Activated T-helper 1 cell treated with anti-CD3 and anti-CD28 coated beads, Interleukin-12 subunit alpha, Interleukin-12 subunit beta, Interleukin-2, Interleukin-4 antibody, amounts not matched to agents 30 ng/mL and 10 ng/mL and 1 ng/mL, durations not matched to agents 14 hours and 24 hours and 36 hours (primary cell): ENCODE results near the gene NMNAT2. TPM values are rescaled to one million over a fixed set of nuclear protein-coding genes. Genes with fewer than 3 reads are reported as not detected.

ENCODE experiments used
- DNase-seq: peaks from one replicate; pipeline ENCODE4 v3.0.0; 2021; ENCODE audit warnings: low spot score
- H3K27ac Mint-ChIP-seq: one replicate; pipeline ENCODE4 v1.8.0; 2021; ENCODE audit warnings: mild to moderate bottlenecking, mixed read lengths
- H3K27me3 Mint-ChIP-seq: one replicate; pipeline ENCODE4 v1.8.0; 2022; ENCODE audit warnings: mild to moderate bottlenecking, moderate library complexity, mixed read lengths; ENCODE audit not compliant: insufficient read depth
- H3K36me3 Mint-ChIP-seq: one replicate; pipeline ENCODE4 v1.8.0; 2021; ENCODE audit warnings: low read depth, mixed read lengths
- H3K4me1 Mint-ChIP-seq: one replicate; pipeline ENCODE4 v1.8.0; 2021; ENCODE audit warnings: low read depth, mixed read lengths
- H3K4me3 Mint-ChIP-seq: one replicate; pipeline ENCODE4 v1.8.0; 2021; ENCODE audit warnings: mild to moderate bottlenecking, moderate library complexity, mixed read lengths
- H3K9me3 Mint-ChIP-seq: one replicate; pipeline ENCODE4 v1.8.0; 2021; ENCODE audit warnings: mixed read lengths
- intact Hi-C: fragments of 100-400 bp; cut with micrococcal nuclease; formaldehyde crosslinking; loops from one replicate; pipeline ENCODE4 v1.15.1; 2024
- total RNA-seq: library from RNA; stranded (reverse); gene quantifications from 2 replicates; pipeline ENCODE4 v1.2.3, GENCODE V29; 2022

Gene NMNAT2
- total RNA-seq, result not detected in 2 replicates

GRCh38 chr1:183417772-183418491 lies at the start of gene NMNAT2:
Gene NMNAT2, minus strand, starts transcription at chr1:183418380. Its CDS starts 113 bp downstream, at chr1:183418267.
- H3K4me3 Mint-ChIP-seq, result no peak within 1 kb of the TSS
- no peak for DNase-seq
- peaks cover 49% of the 10 kb centered on the region for H3K27me3 Mint-ChIP-seq
- intact Hi-C loops, result loop anchor here (5.0 kb wide), 1 partner anchor 969 kb away; the partner anchor contains the start of gene C1orf21
- H3K27ac Mint-ChIP-seq, result no peak within 1 kb of the TSS
- H3K36me3 Mint-ChIP-seq, result peaks cover 2% of the 10 kb centered on the region
- no peaks in the 10 kb centered on the region for H3K9me3 Mint-ChIP-seq
- peaks cover 25% of the 10 kb centered on the region for H3K4me1 Mint-ChIP-seq

- Mint-ChIP-seq H3K27me3 (peaks cover 22% of the 10 kb centered on the region), H3K4me1 (peaks cover 15% of the 10 kb centered on the region), H3K36me3 (no peaks in the 10 kb centered on the region), H3K4me3 (no peak overlapping the region), H3K9me3 (no peaks in the 10 kb centered on the region), H3K27ac (no peak overlapping the region)
- DNase-seq, result no peak
- intact Hi-C loops, result no loop called here
Measured at GRCh38 chr1:183467687-183468086, 49.5 kb upstream of the NMNAT2 start.

- peaks cover 15% of the 10 kb centered on the region for H3K4me1 Mint-ChIP-seq
- intact Hi-C loops, result no loop called here
Measured at GRCh38 chr1:183466781-183467180, 48.6 kb upstream of the NMNAT2 start.

GRCh38 chr1:183463566-183463965 lies 45.4 kb upstream of the NMNAT2 start:
- no peak for DNase-seq
- H3K27ac Mint-ChIP-seq, result no peak overlapping the region
- intact Hi-C loops, result no loop called here
- peaks cover 31% of the 10 kb centered on the region for H3K27me3 Mint-ChIP-seq
- no peaks in the 10 kb centered on the region for H3K9me3 Mint-ChIP-seq
- H3K4me3 Mint-ChIP-seq, result no peak overlapping the region
- no peaks in the 10 kb centered on the region for H3K4me1 Mint-ChIP-seq
- H3K36me3 Mint-ChIP-seq, result no peaks in the 10 kb centered on the region

More at GRCh38 chr1:183466781-183467180, 48.6 kb upstream of the NMNAT2 start:
- no peak overlapping the region for H3K4me3 Mint-ChIP-seq
- DNase-seq, result no peak
- H3K27ac Mint-ChIP-seq, result no peak overlapping the region
- peaks cover 23% of the 10 kb centered on the region for H3K27me3 Mint-ChIP-seq
- H3K9me3 Mint-ChIP-seq, result no peaks in the 10 kb centered on the region
- no peaks in the 10 kb centered on the region for H3K36me3 Mint-ChIP-seq

- intact Hi-C loops, result no loop called here
- H3K9me3 Mint-ChIP-seq, result no peaks in the 10 kb centered on the region
- DNase-seq, result no peak
- no peak overlapping the region for H3K27ac Mint-ChIP-seq
- H3K4me1 Mint-ChIP-seq, result peaks cover 5% of the 10 kb centered on the region
- no peaks in the 10 kb centered on the region for H3K36me3 Mint-ChIP-seq
- peaks cover 37% of the 10 kb centered on the region for H3K27me3 Mint-ChIP-seq
- H3K4me3 Mint-ChIP-seq, result no peak overlapping the region
Measured at GRCh38 chr1:183461350-183461749, 43.2 kb upstream of the NMNAT2 start.

GRCh38 chr1:183460596-183460995 lies 42.4 kb upstream of the NMNAT2 start:
- peaks cover 43% of the 10 kb centered on the region for H3K27me3 Mint-ChIP-seq
- no peaks in the 10 kb centered on the region for H3K36me3 Mint-ChIP-seq
- no peak overlapping the region for H3K4me3 Mint-ChIP-seq
- intact Hi-C loops, result no loop called here
- no peak overlapping the region for H3K27ac Mint-ChIP-seq
- no peaks in the 10 kb centered on the region for H3K9me3 Mint-ChIP-seq
- H3K4me1 Mint-ChIP-seq, result peaks cover 5% of the 10 kb centered on the region
- no peak for DNase-seq

GRCh38 chr1:183457449-183457848 lies 39.3 kb upstream of the NMNAT2 start:
- intact Hi-C loops, result no loop called here
- Mint-ChIP-seq H3K27me3 (peaks cover 32% of the 10 kb centered on the region), H3K27ac (no peak overlapping the region), H3K4me1 (peaks cover 5% of the 10 kb centered on the region), H3K9me3 (no peaks in the 10 kb centered on the region), H3K36me3 (no peaks in the 10 kb centered on the region), H3K4me3 (no peak overlapping the region)
- no peak for DNase-seq

- Mint-ChIP-seq H3K4me3 (no peak overlapping the region), H3K36me3 (no peaks in the 10 kb centered on the region), H3K4me1 (peaks cover 5% of the 10 kb centered on the region), H3K27ac (no peak overlapping the region), H3K27me3 (peaks cover 32% of the 10 kb centered on the region), H3K9me3 (no peaks in the 10 kb centered on the region)
- intact Hi-C loops, result no loop called here
- DNase-seq, result no peak
Measured at GRCh38 chr1:183456826-183457225, 38.6 kb upstream of the NMNAT2 start.

GRCh38 chr1:183454377-183454776 lies 36.2 kb upstream of the NMNAT2 start:
- Mint-ChIP-seq H3K27me3 (peaks cover 27% of the 10 kb centered on the region), H3K4me1 (peaks cover 5% of the 10 kb centered on the region), H3K36me3 (no peaks in the 10 kb centered on the region), H3K4me3 (no peak overlapping the region), H3K27ac (no peak overlapping the region), H3K9me3 (no peaks in the 10 kb centered on the region)
- DNase-seq, result no peak
- intact Hi-C loops, result no loop called here

GRCh38 chr1:183450093-183450492 lies 31.9 kb upstream of the NMNAT2 start:
- Mint-ChIP-seq H3K4me3 (no peak overlapping the region), H3K27ac (no peak overlapping the region), H3K9me3 (no peaks in the 10 kb centered on the region), H3K27me3 (peaks cover 9% of the 10 kb centered on the region), H3K4me1 (no peaks in the 10 kb centered on the region), H3K36me3 (no peaks in the 10 kb centered on the region)
- DNase-seq, result no peak
- intact Hi-C loops, result no loop called here

GRCh38 chr1:183449223-183449770 lies 31.1 kb upstream of the NMNAT2 start:
- intact Hi-C loops, result no loop called here
- no peak overlapping the region for H3K4me3 Mint-ChIP-seq
- DNase-seq, result no peak
- H3K36me3 Mint-ChIP-seq, result no peaks in the 10 kb centered on the region
- H3K27me3 Mint-ChIP-seq, result peaks cover 4% of the 10 kb centered on the region
- H3K4me1 Mint-ChIP-seq, result no peaks in the 10 kb centered on the region
- no peaks in the 10 kb centered on the region for H3K9me3 Mint-ChIP-seq
- no peak overlapping the region for H3K27ac Mint-ChIP-seq

GRCh38 chr1:183444243-183444642 lies 26.1 kb upstream of the NMNAT2 start:
- Mint-ChIP-seq H3K27me3 (peaks cover 16% of the 10 kb centered on the region), H3K27ac (no peak overlapping the region), H3K36me3 (no peaks in the 10 kb centered on the region), H3K9me3 (no peaks in the 10 kb centered on the region), H3K4me1 (no peaks in the 10 kb centered on the region), H3K4me3 (no peak overlapping the region)
- DNase-seq, result no peak
- intact Hi-C loops, result no loop called here

- intact Hi-C loops, result no loop called here
- no peaks in the 10 kb centered on the region for H3K9me3 Mint-ChIP-seq
- DNase-seq, result no peak
- no peak overlapping the region for H3K4me3 Mint-ChIP-seq
- no peaks in the 10 kb centered on the region for H3K4me1 Mint-ChIP-seq
- H3K27me3 Mint-ChIP-seq, result peaks cover 22% of the 10 kb centered on the region
- no peak overlapping the region for H3K27ac Mint-ChIP-seq
- no peaks in the 10 kb centered on the region for H3K36me3 Mint-ChIP-seq
Measured at GRCh38 chr1:183443466-183443865, 25.3 kb upstream of the NMNAT2 start.
